ENCODE measurements around the gene KCNQ5. TPM values are rescaled to one million over a fixed set of nuclear protein-coding genes. Genes with fewer than 3 reads are reported as not detected.

KCNQ5 gene
- 1.5 and 3.0 TPM in 2 replicates for total RNA-seq

GRCh38 chr6:72621291-72622093, at the start of gene KCNQ5:
TSS of gene KCNQ5 (plus strand) at chr6:72622064.

GRCh38 chr6:73225396-73225795, 603.5 kb downstream of the KCNQ5 start, which contains the start of gene KHDC1L:
TSS of gene KHDC1L (minus strand) at chr6:73225496. CDS start at chr6:73225408, 88 bp downstream.

Data from airway epithelial cell (primary cell).